ENCODE data around the gene EHMT1.

The EHMT1 gene

DNA sequence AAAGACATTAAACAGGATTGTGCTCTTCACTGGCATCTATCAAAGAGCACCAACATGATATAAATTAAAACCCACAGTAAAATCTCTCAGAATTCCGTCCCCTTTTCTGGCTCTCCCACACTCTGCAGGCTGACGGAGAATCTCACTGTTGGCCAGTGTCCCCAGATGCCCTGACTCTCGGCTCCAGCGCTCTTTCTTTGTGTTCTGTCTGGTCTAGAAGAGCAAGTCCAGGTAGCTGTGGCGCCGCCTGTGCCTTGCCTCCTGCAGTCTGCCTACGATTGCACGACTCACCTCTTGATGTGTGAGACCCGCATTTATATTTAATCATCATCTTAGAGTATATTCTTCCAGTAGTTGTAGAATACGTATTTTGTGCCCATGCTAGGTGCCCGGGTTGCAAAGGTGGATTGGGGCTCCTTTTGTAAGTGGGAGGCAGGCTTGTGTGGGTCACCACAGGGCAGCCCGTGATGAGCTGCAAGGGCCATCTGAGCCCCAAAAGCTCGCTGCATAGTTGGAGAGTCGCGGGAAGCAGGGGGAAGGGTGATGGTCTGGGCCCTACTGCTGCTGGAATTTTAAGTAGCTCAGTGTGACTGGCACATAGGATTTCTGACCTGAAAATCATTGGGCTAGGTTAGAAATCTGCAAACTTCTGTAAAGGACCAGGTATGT lies 55.6 kb downstream of the EHMT1 start:
- DNase-seq (ENCODE audit: low read depth) = no peak

GRCh38 chr9:137674976-137675320 lies 56.1 kb downstream of the EHMT1 start:
- DNase-seq (ENCODE audit: low read depth) = no peak

DNA sequence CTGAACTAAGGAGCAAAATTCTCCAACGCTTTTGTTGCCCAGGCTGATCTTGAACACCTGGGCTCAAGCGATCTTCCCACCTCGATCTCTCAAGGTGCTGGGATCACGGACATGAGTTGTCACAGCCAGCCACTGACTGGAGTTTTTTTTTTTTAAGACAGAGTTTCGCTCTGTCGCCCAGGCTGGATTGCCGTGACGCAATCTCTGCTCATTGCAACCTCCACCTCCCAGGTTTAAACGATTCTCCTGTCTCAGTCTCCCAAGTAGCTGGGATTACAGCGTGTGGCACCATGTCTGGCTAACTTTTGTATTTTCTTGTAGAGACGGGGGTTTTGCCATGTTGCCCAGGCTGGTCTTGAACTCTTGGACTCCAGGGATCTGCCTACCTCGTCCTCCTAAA lies 58.2 kb downstream of the EHMT1 start:
- no peak for DNase-seq (ENCODE audit: low read depth)

- no peak for DNase-seq (ENCODE audit: low read depth)
These were observed 59.4 kb downstream of the EHMT1 start for GRCh38 chr9:137678202-137678601.

- no peak for DNase-seq (ENCODE audit: low read depth)
These were observed 60.4 kb downstream of the EHMT1 start for GRCh38 chr9:137679249-137679648.

DNA sequence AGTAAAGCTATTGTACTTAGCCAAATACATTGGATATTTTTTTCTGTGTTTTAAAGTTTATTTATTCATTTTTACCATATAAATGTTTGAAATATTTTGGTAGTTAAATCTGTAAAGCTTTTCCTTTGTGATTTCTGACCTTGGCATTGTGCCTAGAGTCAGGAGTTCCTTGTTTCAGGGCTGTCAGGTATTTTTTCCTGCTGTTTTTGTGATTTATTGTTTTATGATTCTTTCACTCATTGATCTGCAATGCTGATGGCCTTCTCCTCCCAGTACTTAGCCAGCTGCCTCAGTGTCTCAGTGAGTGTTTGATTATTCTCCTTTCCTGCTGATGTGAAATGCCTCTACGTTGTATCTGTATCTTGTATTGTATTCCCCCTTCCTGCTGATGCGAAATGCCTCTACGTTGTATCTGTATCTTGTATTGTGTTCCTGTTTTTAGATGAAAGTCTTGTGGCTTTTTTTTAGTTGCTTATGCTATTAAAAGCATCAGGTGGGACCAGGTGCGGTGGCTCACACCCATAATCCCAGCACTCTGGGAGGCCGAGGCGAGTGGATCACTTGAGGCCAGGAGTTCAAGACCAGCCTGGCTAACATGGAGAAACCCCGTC lies 61.0 kb downstream of the EHMT1 start:
- no peak for DNase-seq (ENCODE audit: low read depth)

DNA sequence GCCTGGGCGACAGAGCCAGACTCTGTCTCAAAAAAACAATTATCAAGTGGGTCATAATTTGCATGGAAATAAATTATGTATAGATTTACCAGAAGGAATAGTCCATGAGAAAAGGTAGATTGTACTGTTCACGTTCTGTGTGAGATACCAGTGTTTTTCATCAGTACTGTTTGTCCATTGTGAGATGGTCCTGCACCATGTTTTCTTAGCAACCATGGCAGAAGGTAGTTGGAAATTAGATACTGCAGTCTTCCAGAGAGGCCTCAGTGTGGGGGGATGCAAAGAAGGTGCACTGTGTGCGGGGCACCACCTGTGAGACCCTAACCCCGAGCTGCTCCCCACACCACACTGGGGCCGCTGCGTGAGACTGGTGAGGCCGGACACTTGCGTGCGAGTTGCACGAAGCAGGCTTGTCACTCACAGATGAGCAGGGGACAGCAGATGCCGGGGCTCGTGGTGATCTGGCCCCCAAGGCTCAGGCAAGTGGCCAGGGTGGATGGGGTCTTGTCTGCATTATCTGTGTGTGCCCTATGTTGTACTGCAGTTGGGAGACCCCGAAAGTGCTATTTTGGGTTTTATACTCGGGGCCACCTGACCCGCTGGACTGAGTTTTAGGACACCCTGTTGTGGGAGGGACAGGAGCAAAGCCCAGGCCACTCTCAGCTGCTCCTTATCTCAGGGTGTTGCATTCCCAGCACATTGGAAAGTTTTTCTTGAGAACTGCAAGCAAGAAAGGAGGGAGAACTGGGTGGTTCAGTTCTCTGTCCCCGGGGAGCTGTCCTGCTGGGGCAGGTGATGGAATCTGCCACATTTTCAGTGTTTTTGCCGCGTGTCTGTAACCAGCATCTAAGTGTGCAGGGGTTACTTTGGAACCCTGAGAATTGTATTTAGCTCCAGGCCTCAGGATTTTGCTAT lies 61.9 kb downstream of the EHMT1 start:
- no peak for DNase-seq (ENCODE audit: low read depth)

- no peak for DNase-seq (ENCODE audit: low read depth)
These were observed 63.8 kb downstream of the EHMT1 start for GRCh38 chr9:137682428-137683105.

- no peak for DNase-seq (ENCODE audit: low read depth)
These were observed 64.6 kb downstream of the EHMT1 start for GRCh38 chr9:137683262-137683864.

- DNase-seq (ENCODE audit: low read depth) = no peak
These were observed 66.4 kb downstream of the EHMT1 start for GRCh38 chr9:137685035-137685740.

DNA sequence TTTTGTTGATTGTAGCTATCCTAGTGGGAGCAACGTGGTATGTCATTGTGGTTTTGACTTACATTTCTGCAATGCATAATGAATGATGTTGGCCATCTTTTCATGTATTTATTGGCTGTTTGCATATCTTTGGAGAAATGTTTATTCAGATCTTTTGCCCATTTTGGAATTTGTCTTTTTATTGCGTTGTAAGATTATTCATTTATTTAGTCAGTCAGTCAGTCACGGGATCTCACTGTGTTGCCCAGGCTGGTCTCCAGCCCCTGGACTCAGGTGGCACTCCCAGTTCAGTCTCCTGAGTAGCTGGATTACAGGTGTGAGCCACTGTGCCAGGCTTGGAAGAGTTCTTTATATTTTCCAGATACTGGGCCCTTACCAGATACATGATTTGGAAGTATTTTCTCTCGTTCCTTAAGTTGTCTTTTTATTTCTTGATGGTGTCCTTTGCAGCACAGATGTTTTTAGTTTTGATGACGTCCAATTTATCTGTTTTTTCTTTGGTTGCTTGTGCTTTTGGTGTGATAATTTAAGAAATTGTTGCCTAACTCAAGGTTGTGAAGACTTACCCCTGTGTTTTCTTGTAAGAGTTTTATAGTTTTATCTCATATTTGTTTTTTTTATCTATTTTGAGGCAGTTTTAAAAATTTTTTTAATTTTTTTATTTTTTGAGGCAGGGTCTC lies 67.1 kb downstream of the EHMT1 start:
- DNase-seq (ENCODE audit: low read depth) = no peak

GRCh38 chr9:137688261-137688660 lies 69.5 kb downstream of the EHMT1 start:
- no peak for DNase-seq (ENCODE audit: low read depth)

DNA sequence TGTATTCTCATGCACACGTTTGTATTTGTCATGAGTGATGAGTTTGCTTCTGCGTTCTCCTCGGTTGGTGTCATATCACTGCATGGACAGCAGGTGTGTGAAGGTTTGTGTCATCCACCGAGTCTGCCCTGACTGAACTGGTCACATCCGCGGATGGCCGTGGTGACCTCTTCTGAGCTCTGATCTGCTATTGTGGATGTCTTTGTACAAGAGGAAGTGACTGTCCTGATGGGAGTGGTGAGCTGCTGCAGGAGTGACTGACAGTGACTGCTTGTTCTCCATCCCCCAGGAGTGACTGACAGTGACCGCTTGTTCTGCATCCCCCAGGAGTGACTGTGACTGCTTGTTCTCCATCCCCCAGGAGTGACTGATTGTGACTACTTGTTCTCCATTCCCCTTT lies 69.9 kb downstream of the EHMT1 start:
- no peak for DNase-seq (ENCODE audit: low read depth)

- no peak for DNase-seq (ENCODE audit: low read depth)
These were observed 71.1 kb downstream of the EHMT1 start for GRCh38 chr9:137689745-137690529.

- DNase-seq (ENCODE audit: low read depth) = no peak
These were observed 72.3 kb downstream of the EHMT1 start for GRCh38 chr9:137690930-137691645.

GRCh38 chr9:137691646-137692351 lies 73.0 kb downstream of the EHMT1 start:
- DNase-seq (ENCODE audit: low read depth) = no peak

- DNase-seq (ENCODE audit: low read depth) = no peak
These were observed 75.6 kb downstream of the EHMT1 start for GRCh38 chr9:137694236-137694959.

All from activated T-helper 9 cell treated with anti-CD3 and anti-CD28 coated beads, Interleukin-2, amount 50 U/mL, for 16 hours (primary cell).